ENCODE data around the gene HINT2.

HINT2 gene

GRCh38 chr9:35854091-35854762 is 39.4 kb upstream of the HINT2 start:
- Histone ChIP-seq H3K79me2 (ENCODE audit: insufficient read depth, low read length) (no peaks in the 10 kb centered on the region), H3K9ac (ENCODE audit: low read depth, low read length, poor library complexity, severe bottlenecking) (no peak overlapping the region), H3K4me3 (ENCODE audit: low read length, poor library complexity, severe bottlenecking) (no peak overlapping the region), H3K27me3 (ENCODE audit: insufficient read depth, low read length, poor library complexity, severe bottlenecking) (no peaks in the 10 kb centered on the region), H3K4me1 (ENCODE audit: insufficient read depth, low read length, poor library complexity, severe bottlenecking) (no peaks in the 10 kb centered on the region), H3K9me2 (replicated peaks; ENCODE audit: low read depth, low read length) (no peaks in the 10 kb centered on the region), H2AFZ (ENCODE audit: low read length) (no peak overlapping the region), H3K9me3 (ENCODE audit: insufficient read depth, low read depth, low read length) (no peaks in the 10 kb centered on the region), H3K36me3 (ENCODE audit: insufficient read depth, low read length) (no peaks in the 10 kb centered on the region), H3K4me2 (ENCODE audit: low read depth, low read length, poor library complexity, severe bottlenecking) (no peak overlapping the region), H3F3A (ENCODE audit: low read depth) (no peaks in the 10 kb centered on the region), H4K20me1 (ENCODE audit: insufficient read depth, low read length, poor library complexity, severe bottlenecking) (no peaks in the 10 kb centered on the region)
- TF ChIP-seq EZH2phosphoT487 (IDR thresholded peaks at IDR 0.05; ENCODE audit: borderline replicate concordance) (no peak), CTCF (conservative IDR thresholded peaks at IDR 0.05; ENCODE audit: low read length) (no peak)

- Histone ChIP-seq H3K4me2 (ENCODE audit: low read depth, low read length, poor library complexity, severe bottlenecking) (no peak overlapping the region), H3K9me2 (replicated peaks; ENCODE audit: low read depth, low read length) (no peaks in the 10 kb centered on the region), H4K20me1 (ENCODE audit: insufficient read depth, low read length, poor library complexity, severe bottlenecking) (no peaks in the 10 kb centered on the region), H3K9ac (ENCODE audit: low read depth, low read length, poor library complexity, severe bottlenecking) (no peak overlapping the region), H3K79me2 (ENCODE audit: insufficient read depth, low read length) (no peaks in the 10 kb centered on the region), H3K36me3 (ENCODE audit: insufficient read depth, low read length) (no peaks in the 10 kb centered on the region), H3K9me3 (ENCODE audit: insufficient read depth, low read depth, low read length) (no peaks in the 10 kb centered on the region), H3K4me1 (ENCODE audit: insufficient read depth, low read length, poor library complexity, severe bottlenecking) (no peaks in the 10 kb centered on the region), H2AFZ (ENCODE audit: low read length) (no peak overlapping the region), H3K27me3 (ENCODE audit: insufficient read depth, low read length, poor library complexity, severe bottlenecking) (no peaks in the 10 kb centered on the region), H3K4me3 (ENCODE audit: low read length, poor library complexity, severe bottlenecking) (no peak overlapping the region), H3F3A (ENCODE audit: low read depth) (no peaks in the 10 kb centered on the region)
- TF ChIP-seq CTCF (conservative IDR thresholded peaks at IDR 0.05; ENCODE audit: low read length) (no peak), EZH2phosphoT487 (IDR thresholded peaks at IDR 0.05; ENCODE audit: borderline replicate concordance) (no peak)
Observed at GRCh38 chr9:35852876-35853865, 38.3 kb upstream of the HINT2 start.

GRCh38 chr9:35852267-35852815 is 37.5 kb upstream of the HINT2 start:
- Histone ChIP-seq H3F3A (ENCODE audit: low read depth) (no peaks in the 10 kb centered on the region), H3K4me1 (ENCODE audit: insufficient read depth, low read length, poor library complexity, severe bottlenecking) (no peaks in the 10 kb centered on the region), H2AFZ (ENCODE audit: low read length) (no peak overlapping the region), H3K9me2 (replicated peaks; ENCODE audit: low read depth, low read length) (no peaks in the 10 kb centered on the region), H3K4me3 (ENCODE audit: low read length, poor library complexity, severe bottlenecking) (no peak overlapping the region), H3K9me3 (ENCODE audit: insufficient read depth, low read depth, low read length) (no peaks in the 10 kb centered on the region), H4K20me1 (ENCODE audit: insufficient read depth, low read length, poor library complexity, severe bottlenecking) (no peaks in the 10 kb centered on the region), H3K79me2 (ENCODE audit: insufficient read depth, low read length) (no peaks in the 10 kb centered on the region), H3K36me3 (ENCODE audit: insufficient read depth, low read length) (no peaks in the 10 kb centered on the region), H3K27me3 (ENCODE audit: insufficient read depth, low read length, poor library complexity, severe bottlenecking) (no peaks in the 10 kb centered on the region), H3K4me2 (ENCODE audit: low read depth, low read length, poor library complexity, severe bottlenecking) (no peak overlapping the region), H3K9ac (ENCODE audit: low read depth, low read length, poor library complexity, severe bottlenecking) (no peak overlapping the region)
- no peak for TF ChIP-seq CTCF (conservative IDR thresholded peaks at IDR 0.05; ENCODE audit: low read length)
- no peak for TF ChIP-seq EZH2phosphoT487 (IDR thresholded peaks at IDR 0.05; ENCODE audit: borderline replicate concordance)

Measured in Loucy (cell line).